Astrocyte (in vitro differentiated cells and primary cell): ENCODE measurements around the gene YKT6.

ENCODE experiments used
- CTCF ChIP-seq: IDR thresholded peaks from 2 replicates; pipeline ENCODE4 v1.5.1; 2011; ENCODE audit warnings: low read depth, mild to moderate bottlenecking, inconsistent platforms, low read length, moderate library complexity; ENCODE audit not compliant: insufficient read depth
- EZH2 ChIP-seq: IDR thresholded peaks from 2 replicates; pipeline ENCODE4 v1.6.1; 2012; ENCODE audit warnings: mild to moderate bottlenecking, low read length, inconsistent platforms; ENCODE audit not compliant: insufficient read depth

- TF ChIP-seq CTCF (no peak), EZH2 (no peak)
These were observed 14.8 kb downstream of the YKT6 start for GRCh38 chr7:44215531-44215930.
